Lower leg skin (tissue), 4 donors: ENCODE results near the gene MYL4. TPM values are rescaled to one million over a fixed set of nuclear protein-coding genes. Genes with fewer than 3 reads are reported as not detected.
"Not testable (repeated sequence)": the region's sequence is repeated elsewhere in the genome, so short reads cannot be mapped to it uniquely, and the experiment has no call there.

Source experiments
- DNase-seq, 2 donors: peaks; one replicate each; pipeline ENCODE4 v3.0.0-alpha.2; 2019; ENCODE audit warnings: low spot score in 2 of 2
- H3K4me3 ChIP-seq: fragments of 200-600 bp; sonication (generic); 2 replicates; pipeline ENCODE4 v1.5.1; 2017; ENCODE audit warnings: mild to moderate bottlenecking, low read depth; ENCODE audit not compliant: poor library complexity, severe bottlenecking
- CTCF ChIP-seq, 3 donors: fragments of 450-650 bp; IDR thresholded peaks; one replicate each; pipeline ENCODE4 v1.5.1; 2016; ENCODE audit warnings: antibody characterized with exemption in 3 of 3, mild to moderate bottlenecking in 3 of 3, moderate library complexity in 2 of 3
- POLR2A ChIP-seq, 2 donors: fragments of 450-650 bp; IDR thresholded peaks; one replicate each; pipeline ENCODE4 v1.6.1; 2016 to 2017; ENCODE audit warnings: antibody characterized with exemption in 2 of 2, mild to moderate bottlenecking in 1 of 2, moderate library complexity in 1 of 2
- WGBS, 2 donors: methylation state at CpG; one replicate each; pipeline ENCODE4 v1.1.5; 2018; 5-methylcytosine and 5-hydroxymethylcytosine counted together
- intact Hi-C: fragments of 100-400 bp; cut with DNase I; formaldehyde crosslinking; loops from one replicate; pipeline ENCODE4 v1.15.0; 2023; ENCODE audit warnings: low total_unique reads
- total RNA-seq, 4 donors: library from RNA; depleted of rRNA; stranded (reverse); fragments of >200 nt; gene quantifications; one replicate each; pipeline ENCODE4 v1.1.0, GENCODE V29; 2016

Gene MYL4
- total RNA-seq, 4 donors from 2014 or later, result 0.49 TPM; not detected in 3

- TF ChIP-seq POLR2A (IDR thresholded peaks at IDR 0.05) (no peak), CTCF (IDR thresholded peaks at IDR 0.05) (no peak)
- intact Hi-C loops, result no loop called here
- H3K4me3 ChIP-seq, result no peak overlapping the region
- DNase-seq, result no peak
- WGBS, 2 donors, result 84% methylated on average over 4 of the region's 4 CpGs
Measured at GRCh38 chr17:47213540-47213939, 4.4 kb downstream of the MYL4 start.

DNA sequence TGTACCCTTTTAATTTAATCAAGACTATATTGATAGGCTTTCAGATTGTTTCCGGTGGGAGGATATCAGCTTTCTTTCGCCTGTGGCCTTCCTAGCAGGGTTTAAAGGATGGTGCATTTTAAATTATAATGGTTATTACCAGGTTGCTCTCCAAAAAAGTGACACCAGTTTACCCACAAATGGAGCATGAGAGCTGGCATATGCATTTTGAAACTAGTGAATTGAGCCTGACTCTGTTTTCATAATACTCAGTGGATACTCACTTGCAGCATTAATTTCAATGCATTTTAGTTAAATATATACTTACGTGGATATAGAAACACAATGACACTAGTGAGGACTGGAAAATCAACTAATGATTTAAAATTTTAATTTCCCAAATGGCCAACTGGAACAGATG lies 5.8 kb downstream of the MYL4 start:
- 92 to 98% methylated on average over 3 of the region's 3 CpGs for WGBS, 2 donors
- no peak for DNase-seq
- no peak for TF ChIP-seq POLR2A (IDR thresholded peaks at IDR 0.05)
- no peak for TF ChIP-seq CTCF (IDR thresholded peaks at IDR 0.05)
- intact Hi-C loops, result no loop called here
- no peak overlapping the region for H3K4me3 ChIP-seq

DNA sequence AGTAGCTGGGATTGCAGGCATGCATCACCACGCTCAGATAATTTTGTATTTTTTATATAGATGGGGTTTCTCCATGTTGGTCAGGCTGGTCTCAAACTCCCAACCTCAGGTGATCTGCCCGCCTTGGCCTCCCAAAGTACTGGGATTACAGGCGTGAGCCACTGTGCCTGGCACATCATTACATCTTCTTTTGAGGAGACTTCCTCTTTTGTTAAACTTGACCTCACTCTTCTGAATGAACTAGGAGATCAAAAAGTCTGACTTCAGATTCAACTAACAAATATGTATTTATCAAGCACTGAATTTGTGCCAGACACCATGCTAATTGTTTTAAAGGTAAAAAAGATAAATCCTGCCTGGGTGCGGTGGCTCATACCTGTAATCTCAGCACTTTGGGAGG lies 7.7 kb downstream of the MYL4 start:
- DNase-seq, intact Hi-C loops: not testable (repeated sequence)
- WGBS, 2 donors, result 88 to 97% methylated on average over 4 of the region's 4 CpGs

GRCh38 chr17:47217279-47217678 lies 8.1 kb downstream of the MYL4 start:
- intact Hi-C loops, DNase-seq, H3K4me3 ChIP-seq: not testable (repeated sequence)
- WGBS, 2 donors, result 87 to 88% methylated on average over 2 of the region's 2 CpGs

More for the DNA sequence above, 7.7 kb downstream of the MYL4 start:
- not testable (repeated sequence) for H3K4me3 ChIP-seq

DNA sequence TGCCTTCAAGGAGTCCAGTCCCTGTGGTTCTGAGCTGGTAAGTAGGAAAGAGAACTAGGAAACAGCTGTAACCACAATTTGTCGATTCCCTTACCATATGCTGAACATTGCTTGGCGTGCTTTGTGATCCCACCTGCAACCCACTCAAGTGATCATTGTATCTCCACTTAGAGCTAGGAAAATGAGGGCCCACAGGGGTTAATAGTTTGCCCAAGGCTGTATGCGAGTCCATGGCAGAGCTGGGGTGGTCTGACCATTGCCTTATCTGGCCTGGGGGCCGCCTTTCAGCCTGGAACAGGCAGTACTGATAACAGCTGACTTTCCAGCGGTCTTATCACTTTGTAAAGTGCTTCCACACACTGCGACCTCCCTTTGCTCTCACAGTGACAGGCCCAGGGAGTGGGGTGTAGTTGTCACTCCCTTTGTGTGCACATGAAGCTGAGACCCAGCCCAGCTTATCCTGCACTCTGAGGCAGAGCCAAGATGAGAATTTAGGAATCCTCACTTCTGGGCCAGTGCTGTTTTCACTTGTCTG lies 9.8 kb downstream of the MYL4 start:
- H3K4me3 ChIP-seq, result no peak overlapping the region
- TF ChIP-seq POLR2A (IDR thresholded peaks at IDR 0.05) (no peak), CTCF (IDR thresholded peaks at IDR 0.05) (no peak)
- 81 to 86% methylated on average over 6 of the region's 6 CpGs for WGBS, 2 donors
- peak in 1 of 2 donors; percentile 53 for DNase-seq
- intact Hi-C loops, result no loop called here

GRCh38 chr17:47219621-47220475 lies 10.7 kb downstream of the MYL4 start:
- intact Hi-C loops, result no loop called here
- DNase-seq, result peak in 1 of 2 donors; percentile 56
- no peak overlapping the region for H3K4me3 ChIP-seq
- TF ChIP-seq POLR2A (IDR thresholded peaks at IDR 0.05) (no peak), CTCF (IDR thresholded peaks at IDR 0.05) (no peak)
- 82 to 89% methylated on average over 21 of the region's 21 CpGs for WGBS, 2 donors
